Ovary (tissue), 9 donors: ENCODE data around the gene TREM1. TPM values are rescaled to one million over a fixed set of nuclear protein-coding genes. Genes with fewer than 3 reads are reported as not detected.

Source experiments
- DNase-seq, 5 donors: peaks; one replicate each; pipeline ENCODE4 v3.0.0-alpha.2; 2019 to 2020
- H3K27ac ChIP-seq, 2 donors: fragments of 200-600 bp; one replicate each; pipeline versions ENCODE4 v1.5.1 to v1.8.0; 2019 to 2022
- H3K27me3 ChIP-seq: fragments of 200-600 bp; one replicate; pipeline ENCODE4 v1.8.0; 2022
- H3K36me3 ChIP-seq: fragments of 200-600 bp; sonication (generic); one replicate; pipeline ENCODE4 v1.5.1; 2019
- H3K4me1 ChIP-seq: one replicate; pipeline ENCODE4 v1.8.1; 2013; ENCODE audit warnings: mild to moderate bottlenecking, moderate library complexity; ENCODE audit not compliant: insufficient read depth
- H3K4me3 ChIP-seq: fragments of 200-600 bp; sonication (generic); one replicate; pipeline ENCODE4 v1.5.1; 2017
- H3K9me3 ChIP-seq, 2 donors: fragments of 200-600 bp in 1 of 2; sonication (generic) in 1 of 2; one replicate each; pipeline versions ENCODE4 v1.5.1 to v1.8.1; 2013 to 2019; ENCODE audit warnings: mild to moderate bottlenecking in 1 of 2, moderate library complexity in 1 of 2
- EP300 ChIP-seq: sonication (generic); formaldehyde crosslinking; IDR thresholded peaks from one replicate; pipeline ENCODE4 v1.6.1; 2017; ENCODE audit warnings: antibody characterized with exemption
- POLR2A ChIP-seq: fragments of 450-650 bp; IDR thresholded peaks from one replicate; pipeline ENCODE4 v1.6.1; 2017; ENCODE audit warnings: antibody characterized with exemption, mild to moderate bottlenecking, moderate library complexity
- WGBS, 3 donors: extraction: QIAGEN DNeasy Blood & Tissue Kit in 1 of 3; methylation state at CpG; one replicate each; pipeline versions ENCODE4 v1.1.5 to v1.1.7; 2013 to 2017; 5-methylcytosine and 5-hydroxymethylcytosine counted together
- intact Hi-C, 4 donors: fragments of 100-400 bp; cut with DNase I; formaldehyde crosslinking; loops; one replicate each; pipeline versions ENCODE4 v1.11.0 to v1.15.1; 2022 to 2023
- polyA plus RNA-seq, 2 donors: library from polyadenylated mRNA; stranded (reverse); fragments of 200-250 nt in 1 of 2; fragments of 350-450 nt in 1 of 2; fragmentation: Illumina TruSeq in 1 of 2; extraction: RNeasy Lipid Tissue Mini Kit (QIAGEN cat#74804) in 1 of 2; gene quantifications; one replicate each; pipeline ENCODE4 v1.2.3, GENCODE V29; 2013 to 2014
- total RNA-seq, 7 donors: library from RNA; depleted of rRNA in 2 of 7; stranded (reverse); fragments of >200 nt in 2 of 7; fragmentation: NEBNext Ultra II Directional in 3 of 7; extraction: Animal tissue kit (Norgen Biotek cat#: 25700) in 3 of 7; gene quantifications; one replicate each; pipeline versions ENCODE4 v1.1.0 to v1.2.4, GENCODE V29; 2016 to 2023
- TF ChIP-seq, protein P1 (sequence below), 3 donors: fragments of 450-650 bp in 2 of 3; fragments of 200-600 bp in 1 of 3; IDR thresholded peaks; one replicate each; pipeline versions ENCODE4 v1.5.1 to v1.8.0; 2016 to 2022; ENCODE audit warnings: antibody characterized with exemption in 3 of 3, mild to moderate bottlenecking in 1 of 3
- donor health status: DM: no; HTN: no; CAD: no; lungs with moderate emphysema.
- donor health status: DM: no; HTN: no; CAD: no.
- donor health status: Bipolar disorder and iron deficiency.
- donor health status: DM: yes; HTN: yes; CAD: no.
- donor health status: DM: no; HTN: no; CAD: no.
- donor health status: DM: yes; HTN: yes; CAD: no.

The TREM1 gene
- total and polyA plus RNA-seq, 9 donors = 0.34 to 2.9 (median 0.87) TPM

DNA sequence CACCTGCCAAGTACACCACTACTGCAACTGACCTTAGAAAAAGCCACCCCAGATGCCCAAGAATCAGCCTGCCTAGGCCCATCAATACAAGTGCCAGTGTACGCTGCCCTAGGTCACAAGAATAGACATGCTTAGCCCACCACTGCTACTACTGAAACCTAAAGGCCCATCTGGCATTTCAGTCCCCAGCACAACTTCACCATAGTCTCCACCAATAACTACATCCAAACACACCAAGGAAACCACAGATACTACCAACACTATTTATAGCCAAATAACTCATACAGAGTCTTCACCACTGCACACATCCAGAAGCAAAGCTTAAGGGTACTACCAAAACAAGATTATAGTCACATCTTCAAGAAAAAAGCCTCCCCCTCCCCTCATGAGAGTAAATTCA, 30.1 kb downstream of the TREM1 start:
- WGBS, 3 donors = 96 to 100% (median 97%) methylated on average over 1 of the region's 1 CpG

DNA sequence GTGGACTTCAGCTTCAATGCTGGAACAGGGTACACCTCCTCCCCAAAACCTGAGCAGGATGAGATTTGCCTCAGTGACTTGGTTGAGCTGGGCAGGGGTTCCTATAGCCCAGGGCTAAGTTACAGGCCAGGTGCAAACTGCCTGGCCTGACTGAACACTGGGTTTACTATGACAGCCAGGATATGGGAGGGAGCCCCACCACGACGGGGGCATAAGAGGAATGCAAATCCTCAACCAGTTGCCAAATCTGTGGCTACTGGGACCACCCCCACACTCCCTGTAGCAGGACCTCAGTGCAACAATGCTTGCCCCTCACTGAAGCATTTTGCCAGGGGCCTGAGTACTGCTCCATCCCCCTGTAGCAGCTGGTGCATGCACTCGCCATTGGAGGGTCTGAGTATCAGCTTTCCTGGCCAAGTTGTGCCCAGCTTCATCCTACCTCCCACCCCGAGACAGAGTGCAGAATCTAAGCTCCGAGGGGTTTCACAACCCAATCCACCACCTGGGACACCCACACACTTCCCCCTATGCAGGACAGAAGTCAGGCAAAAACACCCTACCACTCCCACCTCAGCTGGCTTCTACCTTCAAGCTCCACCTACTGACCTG, 30.7 kb downstream of the TREM1 start:
- no peaks in the 10 kb centered on the region for H3K27me3 ChIP-seq
- no peak overlapping the region for H3K4me3 ChIP-seq
- no peaks in the 10 kb centered on the region for H3K36me3 ChIP-seq
- no peaks in the 10 kb centered on the region for H3K4me1 ChIP-seq
- WGBS, 3 donors = 61 to 82% (median 70%) methylated on average over 5 of the region's 5 CpGs
- no peak for DNase-seq
- no peak overlapping the region for H3K27ac ChIP-seq
- TF ChIP-seq EP300 = no peak
- no peak for TF ChIP-seq POLR2A
- TF ChIP-seq, protein P1, sequence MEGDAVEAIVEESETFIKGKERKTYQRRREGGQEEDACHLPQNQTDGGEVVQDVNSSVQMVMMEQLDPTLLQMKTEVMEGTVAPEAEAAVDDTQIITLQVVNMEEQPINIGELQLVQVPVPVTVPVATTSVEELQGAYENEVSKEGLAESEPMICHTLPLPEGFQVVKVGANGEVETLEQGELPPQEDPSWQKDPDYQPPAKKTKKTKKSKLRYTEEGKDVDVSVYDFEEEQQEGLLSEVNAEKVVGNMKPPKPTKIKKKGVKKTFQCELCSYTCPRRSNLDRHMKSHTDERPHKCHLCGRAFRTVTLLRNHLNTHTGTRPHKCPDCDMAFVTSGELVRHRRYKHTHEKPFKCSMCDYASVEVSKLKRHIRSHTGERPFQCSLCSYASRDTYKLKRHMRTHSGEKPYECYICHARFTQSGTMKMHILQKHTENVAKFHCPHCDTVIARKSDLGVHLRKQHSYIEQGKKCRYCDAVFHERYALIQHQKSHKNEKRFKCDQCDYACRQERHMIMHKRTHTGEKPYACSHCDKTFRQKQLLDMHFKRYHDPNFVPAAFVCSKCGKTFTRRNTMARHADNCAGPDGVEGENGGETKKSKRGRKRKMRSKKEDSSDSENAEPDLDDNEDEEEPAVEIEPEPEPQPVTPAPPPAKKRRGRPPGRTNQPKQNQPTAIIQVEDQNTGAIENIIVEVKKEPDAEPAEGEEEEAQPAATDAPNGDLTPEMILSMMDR (IDR thresholded peaks at IDR 0.05) = no peak
- intact Hi-C loops = no loop called here
- H3K9me3 ChIP-seq = peaks cover 0 to 4% of the 10 kb centered on the region in 2 donors

More for the DNA sequence above, 30.1 kb downstream of the TREM1 start:
- Histone ChIP-seq H3K4me3 (no peak overlapping the region), H3K36me3 (no peaks in the 10 kb centered on the region), H3K4me1 (no peaks in the 10 kb centered on the region), H3K9me3 (peaks cover 0 to 4% of the 10 kb centered on the region in 2 donors), H3K27me3 (no peaks in the 10 kb centered on the region), H3K27ac (no peak overlapping the region)
- DNase-seq = no peak
- intact Hi-C loops = no loop called here
- TF ChIP-seq, protein P1 (IDR thresholded peaks at IDR 0.05) = no peak
- no peak for TF ChIP-seq EP300
- TF ChIP-seq POLR2A = no peak

DNA sequence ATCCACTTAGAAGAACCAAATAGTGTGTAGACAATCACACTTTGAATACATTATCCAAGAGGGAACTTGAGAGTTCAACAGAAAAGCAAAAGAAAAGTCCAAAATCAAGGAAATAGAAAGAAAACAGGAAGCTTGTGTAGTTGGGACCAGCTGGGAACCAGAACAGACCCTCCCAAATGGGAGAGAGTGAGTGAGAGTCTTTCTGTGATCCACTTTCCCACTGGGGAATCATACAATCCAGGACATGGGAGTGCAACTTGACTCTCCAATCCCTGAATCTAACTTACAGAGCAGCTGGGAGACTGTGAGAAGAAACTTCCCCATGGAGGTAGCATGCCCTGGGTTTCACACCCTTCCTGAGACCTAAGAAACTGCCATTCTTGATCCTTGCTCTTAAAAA, 31.4 kb downstream of the TREM1 start:
- intact Hi-C loops = no loop called here

DNA sequence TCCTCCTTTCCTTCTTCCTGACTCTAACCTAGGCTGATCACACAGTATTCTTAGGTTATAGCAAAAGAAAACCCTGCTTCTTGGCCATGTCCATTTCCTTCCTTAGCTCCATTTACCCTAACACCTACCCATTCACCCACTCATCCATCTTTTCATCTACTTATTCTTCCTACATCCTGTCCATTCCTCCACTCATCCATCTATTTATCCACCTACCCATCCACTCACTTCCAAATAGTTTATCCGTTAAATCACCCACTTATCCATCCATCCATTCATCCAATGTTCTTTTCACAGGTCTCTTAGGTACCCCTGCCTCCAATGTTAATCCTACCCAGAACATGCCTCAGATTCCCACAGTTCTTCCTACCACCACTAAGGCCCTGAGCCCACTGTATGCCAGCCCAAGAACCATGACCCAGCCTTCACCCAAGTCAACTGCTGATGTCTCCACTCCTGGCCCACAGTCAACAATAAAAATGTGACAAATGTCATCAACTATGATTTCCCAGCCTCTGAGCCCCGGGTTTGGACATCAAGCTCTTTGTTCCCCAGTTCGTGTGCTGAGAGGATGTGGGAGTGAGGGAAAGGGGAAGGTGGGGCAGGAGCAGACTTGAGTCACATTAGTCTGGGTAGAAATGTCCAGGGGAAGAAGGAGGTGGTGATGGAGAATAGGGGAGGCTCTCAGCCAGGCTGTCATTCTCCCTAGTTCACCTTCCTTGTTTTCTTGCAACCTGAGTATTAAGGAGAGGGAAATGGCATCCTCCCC, 33.9 kb downstream of the TREM1 start:
- no peak for DNase-seq
- Histone ChIP-seq H3K9me3 (no peaks in the 10 kb centered on the region), H3K4me3 (no peak overlapping the region), H3K4me1 (no peaks in the 10 kb centered on the region), H3K36me3 (no peaks in the 10 kb centered on the region), H3K27ac (no peak overlapping the region), H3K27me3 (no peaks in the 10 kb centered on the region)
- intact Hi-C loops = no loop called here
- 64 to 81% (median 79%) methylated on average over 3 of the region's 3 CpGs for WGBS, 3 donors
- TF ChIP-seq, protein P1 (IDR thresholded peaks at IDR 0.05) = no peak
- TF ChIP-seq POLR2A (no peak), EP300 (no peak)

More for the DNA sequence above, 31.4 kb downstream of the TREM1 start:
- Histone ChIP-seq H3K9me3 (peaks cover 0 to 4% of the 10 kb centered on the region in 2 donors), H3K27ac (no peak overlapping the region), H3K4me1 (no peaks in the 10 kb centered on the region), H3K36me3 (no peaks in the 10 kb centered on the region), H3K4me3 (no peak overlapping the region), H3K27me3 (no peaks in the 10 kb centered on the region)
- TF ChIP-seq EP300 = no peak
- TF ChIP-seq, protein P1 (IDR thresholded peaks at IDR 0.05) = no peak
- TF ChIP-seq POLR2A = no peak
- no peak for DNase-seq
